Endothelial cell of coronary artery (primary cell): ENCODE results near the gene KCNJ2. TPM values are rescaled to one million over a fixed set of nuclear protein-coding genes. Genes with fewer than 3 reads are reported as not detected.

Source experiments
- total RNA-seq: library from RNA; depleted of rRNA; stranded (reverse); fragments of >200 nt; gene quantifications from 2 replicates; pipeline ENCODE4 v1.2.3, GENCODE V29; 2014

The KCNJ2 gene
- 14.8 and 18.7 TPM in 2 replicates for total RNA-seq

GRCh38 chr17:70168977-70169708, at the start of gene KCNJ2:
Gene KCNJ2, plus strand, starts transcription at chr17:70169532. Its CDS starts 5,508 bp downstream, at chr17:70175040.

Other genes with a start within 250 kb of the KCNJ2 start
- under 0.01 TPM in 1 of 2 replicates, not detected in the other for gene KCNJ16, start 94.3 kb upstream of the KCNJ2 start, total RNA-seq